ENCODE data around the gene SMIM36.

DNA sequence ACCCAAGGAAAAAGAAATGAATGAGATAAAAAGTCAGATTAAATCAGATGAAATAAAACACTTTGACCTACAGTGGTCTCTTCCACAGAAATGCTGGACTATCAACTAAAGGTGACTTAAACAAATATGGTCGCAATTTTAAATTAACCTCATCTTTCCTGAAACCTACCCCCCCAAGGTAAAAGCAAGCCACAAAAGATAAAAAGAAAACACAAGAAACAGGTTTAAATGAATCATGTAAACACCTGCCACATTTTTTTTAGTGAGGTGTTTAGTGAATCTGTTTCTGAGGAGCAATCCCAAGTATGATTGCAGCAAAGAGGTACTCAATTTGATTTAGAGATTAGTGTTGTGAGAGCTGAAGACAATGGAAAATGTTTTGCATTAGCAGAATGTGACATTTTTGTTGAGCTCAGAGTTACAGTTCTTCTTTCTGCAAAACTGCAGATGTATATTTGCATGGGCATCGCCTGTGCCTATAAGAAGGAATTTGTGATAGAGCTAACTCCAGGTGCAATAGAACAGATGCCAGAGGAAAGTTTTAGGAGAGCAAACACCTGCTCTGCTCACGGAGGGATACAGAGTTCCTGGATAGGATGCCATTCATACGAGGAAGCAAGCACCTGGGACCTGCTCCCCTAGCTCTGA lies 86.2 kb downstream of the SMIM36 start:
- TF ChIP-seq, protein P1, sequence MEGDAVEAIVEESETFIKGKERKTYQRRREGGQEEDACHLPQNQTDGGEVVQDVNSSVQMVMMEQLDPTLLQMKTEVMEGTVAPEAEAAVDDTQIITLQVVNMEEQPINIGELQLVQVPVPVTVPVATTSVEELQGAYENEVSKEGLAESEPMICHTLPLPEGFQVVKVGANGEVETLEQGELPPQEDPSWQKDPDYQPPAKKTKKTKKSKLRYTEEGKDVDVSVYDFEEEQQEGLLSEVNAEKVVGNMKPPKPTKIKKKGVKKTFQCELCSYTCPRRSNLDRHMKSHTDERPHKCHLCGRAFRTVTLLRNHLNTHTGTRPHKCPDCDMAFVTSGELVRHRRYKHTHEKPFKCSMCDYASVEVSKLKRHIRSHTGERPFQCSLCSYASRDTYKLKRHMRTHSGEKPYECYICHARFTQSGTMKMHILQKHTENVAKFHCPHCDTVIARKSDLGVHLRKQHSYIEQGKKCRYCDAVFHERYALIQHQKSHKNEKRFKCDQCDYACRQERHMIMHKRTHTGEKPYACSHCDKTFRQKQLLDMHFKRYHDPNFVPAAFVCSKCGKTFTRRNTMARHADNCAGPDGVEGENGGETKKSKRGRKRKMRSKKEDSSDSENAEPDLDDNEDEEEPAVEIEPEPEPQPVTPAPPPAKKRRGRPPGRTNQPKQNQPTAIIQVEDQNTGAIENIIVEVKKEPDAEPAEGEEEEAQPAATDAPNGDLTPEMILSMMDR (IDR thresholded peaks at IDR 0.05; ENCODE audit: low read length): no peak
- no peak for TF ChIP-seq EZH2 (IDR thresholded peaks at IDR 0.05; ENCODE audit: borderline replicate concordance, low read length)
